ENCODE data around the gene CHST3. TPM values are rescaled to one million over a fixed set of nuclear protein-coding genes. Genes with fewer than 3 reads are reported as not detected.

CHST3 gene, protein sequence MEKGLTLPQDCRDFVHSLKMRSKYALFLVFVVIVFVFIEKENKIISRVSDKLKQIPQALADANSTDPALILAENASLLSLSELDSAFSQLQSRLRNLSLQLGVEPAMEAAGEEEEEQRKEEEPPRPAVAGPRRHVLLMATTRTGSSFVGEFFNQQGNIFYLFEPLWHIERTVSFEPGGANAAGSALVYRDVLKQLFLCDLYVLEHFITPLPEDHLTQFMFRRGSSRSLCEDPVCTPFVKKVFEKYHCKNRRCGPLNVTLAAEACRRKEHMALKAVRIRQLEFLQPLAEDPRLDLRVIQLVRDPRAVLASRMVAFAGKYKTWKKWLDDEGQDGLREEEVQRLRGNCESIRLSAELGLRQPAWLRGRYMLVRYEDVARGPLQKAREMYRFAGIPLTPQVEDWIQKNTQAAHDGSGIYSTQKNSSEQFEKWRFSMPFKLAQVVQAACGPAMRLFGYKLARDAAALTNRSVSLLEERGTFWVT
- 0.81 and 1.5 TPM in 2 replicates for total RNA-seq (2013; cell fraction: nucleolus; rRNA removed)
- 0.11 and 0.16 TPM in 2 replicates for total RNA-seq (2014; rRNA removed)
- total RNA-seq (2014; rRNA removed; fragmentation: Illumina TruSeq; extraction: Trizol): 0.04 and 0.05 TPM in 2 replicates
- total RNA-seq (2021): 0.13 and 0.15 TPM in 2 replicates
- 0.03 TPM for polyA plus RNA-seq (2011; ENCODE audit: low read depth)
- 0.36 and 0.50 TPM in 2 replicates for polyA plus RNA-seq (2011; rRNA removed)
- polyA plus RNA-seq (2011; cell fraction: cytosol; rRNA removed): 0.50 and 0.57 TPM in 2 replicates
- polyA plus RNA-seq (2011; cell fraction: nucleus; rRNA removed): 0.53 and 0.60 TPM in 2 replicates
- 0.03 and 0.04 TPM in 2 replicates for polyA plus RNA-seq (2012)
- 0.03 TPM in 1 of 2 replicates, not detected in the other for polyA plus RNA-seq (2014; fragmentation: Illumina TruSeq; extraction: Trizol)
- polyA plus RNA-seq (2014; fragmentation: Nextera tagmentation; extraction: Ambion mirVana): under 1 TPM in 1 of 2 experiments, not detected in 1; 0.04 TPM
- polyA plus RNA-seq (2014; rRNA removed): 0.06 TPM in 2 replicates
- under 1 TPM in 1 of 2 experiments, not detected in 1; 0.04 TPM for polyA plus RNA-seq (2016; fragmentation: Nextera tagmentation; extraction: Ambion mirVana)
- 0.98 and 1.1 TPM in 2 replicates for polyA minus RNA-seq (2011; rRNA and poly(A)+ RNA removed)
- polyA minus RNA-seq (2011; cell fraction: cytosol; rRNA and poly(A)+ RNA removed): 0.27 and 0.42 TPM in 2 replicates
- polyA minus RNA-seq (2011; cell fraction: nucleus; rRNA and poly(A)+ RNA removed): 0.36 and 0.48 TPM in 2 replicates
- Bru-seq, nascent RNA: percentile 55 among the genes with signal in this experiment
- BruChase-seq, experiment 1, labeled RNA remaining after a 6-hour chase: percentile 51 among the genes with signal in this experiment
- BruChase-seq, experiment 2, labeled RNA remaining after a 2-hour chase: percentile 53 among the genes with signal in this experiment
- long read RNA-seq, experiment 1, partial matches to known transcripts: 0 of 2 reads
- long read RNA-seq, experiment 1, other reads (novel, unspliced or antisense): 2 of 2 reads
- long read RNA-seq, experiment 2: 0 reads

- in situ Hi-C loops (cut with MboI): no loop called here
- Histone ChIP-seq H3K4me2 (ENCODE audit: control insufficient read depth, insufficient read depth) (peak within 1 kb of the TSS; percentile 49; the same call in 1 of the 2 replicates), H3K27me3 (replicated peaks in 1 of 2; ENCODE audit: control insufficient read depth in 2 of 2, insufficient read depth in 2 of 2, low read length in 1 of 2) (peaks cover 0 to 3% of the 10 kb centered on the region in 2 experiments; a peak in 2 of 4 replicates), H3K36me3 (ENCODE audit: control insufficient read depth in 2 of 2, insufficient read depth in 2 of 2, low read length in 1 of 2) (no peaks in the 10 kb centered on the region), H3K9ac (ENCODE audit: control insufficient read depth, insufficient read depth, low read length) (no peak within 1 kb of the TSS), H4K20me1 (ENCODE audit: control insufficient read depth, insufficient read depth) (no peaks in the 10 kb centered on the region), H3K4me1 (ENCODE audit: control insufficient read depth, insufficient read depth, low read length) (no peaks in the 10 kb centered on the region), H3K27ac (ENCODE audit: control insufficient read depth, insufficient read depth) (no peak within 1 kb of the TSS), H3K79me2 (ENCODE audit: control insufficient read depth, insufficient read depth, low read length) (no peaks in the 10 kb centered on the region), H3K9me3 (replicated peaks; ENCODE audit: control insufficient read depth, insufficient read depth, low read length) (no peaks in the 10 kb centered on the region), H3K4me3 (peak within 1 kb of the TSS; percentile 16), H2AFZ (ENCODE audit: control insufficient read depth, low read depth, low read length) (peak within 1 kb of the TSS; percentile 26)
- CTCF ChIA-PET: no interaction called here
- WGBS (ENCODE audit: insufficient coverage, insufficient replicate concordance, low lambda C conversion rate, missing lambda C conversion rate): 8% methylated on average over 60 of the region's 77 CpGs
- DNase-seq (ENCODE audit: low read depth, low spot score): no peak
- no peak for FAIRE-seq
- intact Hi-C loops (cut with micrococcal nuclease; ENCODE audit: unreplicated experiment): loop anchor here (2.0 kb wide), 1 partner anchor 85 kb away; no protein-coding TSS in a partner anchor
- POLR2A ChIA-PET: no interaction called here
- no TSS peak for BruUV-seq (replicated peaks)
- peak; percentile 75 for ATAC-seq
- SMC1A ChIA-PET (ENCODE audit: uncharacterized antibody, unreplicated experiment): no interaction called here
- RAD21 ChIA-PET (ENCODE audit: unreplicated experiment): interaction anchor here (1.2 to 1.4 kb wide), 2 partner anchors 18 to 84 kb away, joined by 4 read pairs; no protein-coding TSS in a partner anchor
- no peak for TF ChIP-seq SMARCA5 (IDR thresholded peaks at IDR 0.05)
- peak; percentile 36 for TF ChIP-seq HDAC6 (IDR thresholded peaks at IDR 0.05; ENCODE audit: unreplicated experiment)
- TF ChIP-seq, protein P1, sequence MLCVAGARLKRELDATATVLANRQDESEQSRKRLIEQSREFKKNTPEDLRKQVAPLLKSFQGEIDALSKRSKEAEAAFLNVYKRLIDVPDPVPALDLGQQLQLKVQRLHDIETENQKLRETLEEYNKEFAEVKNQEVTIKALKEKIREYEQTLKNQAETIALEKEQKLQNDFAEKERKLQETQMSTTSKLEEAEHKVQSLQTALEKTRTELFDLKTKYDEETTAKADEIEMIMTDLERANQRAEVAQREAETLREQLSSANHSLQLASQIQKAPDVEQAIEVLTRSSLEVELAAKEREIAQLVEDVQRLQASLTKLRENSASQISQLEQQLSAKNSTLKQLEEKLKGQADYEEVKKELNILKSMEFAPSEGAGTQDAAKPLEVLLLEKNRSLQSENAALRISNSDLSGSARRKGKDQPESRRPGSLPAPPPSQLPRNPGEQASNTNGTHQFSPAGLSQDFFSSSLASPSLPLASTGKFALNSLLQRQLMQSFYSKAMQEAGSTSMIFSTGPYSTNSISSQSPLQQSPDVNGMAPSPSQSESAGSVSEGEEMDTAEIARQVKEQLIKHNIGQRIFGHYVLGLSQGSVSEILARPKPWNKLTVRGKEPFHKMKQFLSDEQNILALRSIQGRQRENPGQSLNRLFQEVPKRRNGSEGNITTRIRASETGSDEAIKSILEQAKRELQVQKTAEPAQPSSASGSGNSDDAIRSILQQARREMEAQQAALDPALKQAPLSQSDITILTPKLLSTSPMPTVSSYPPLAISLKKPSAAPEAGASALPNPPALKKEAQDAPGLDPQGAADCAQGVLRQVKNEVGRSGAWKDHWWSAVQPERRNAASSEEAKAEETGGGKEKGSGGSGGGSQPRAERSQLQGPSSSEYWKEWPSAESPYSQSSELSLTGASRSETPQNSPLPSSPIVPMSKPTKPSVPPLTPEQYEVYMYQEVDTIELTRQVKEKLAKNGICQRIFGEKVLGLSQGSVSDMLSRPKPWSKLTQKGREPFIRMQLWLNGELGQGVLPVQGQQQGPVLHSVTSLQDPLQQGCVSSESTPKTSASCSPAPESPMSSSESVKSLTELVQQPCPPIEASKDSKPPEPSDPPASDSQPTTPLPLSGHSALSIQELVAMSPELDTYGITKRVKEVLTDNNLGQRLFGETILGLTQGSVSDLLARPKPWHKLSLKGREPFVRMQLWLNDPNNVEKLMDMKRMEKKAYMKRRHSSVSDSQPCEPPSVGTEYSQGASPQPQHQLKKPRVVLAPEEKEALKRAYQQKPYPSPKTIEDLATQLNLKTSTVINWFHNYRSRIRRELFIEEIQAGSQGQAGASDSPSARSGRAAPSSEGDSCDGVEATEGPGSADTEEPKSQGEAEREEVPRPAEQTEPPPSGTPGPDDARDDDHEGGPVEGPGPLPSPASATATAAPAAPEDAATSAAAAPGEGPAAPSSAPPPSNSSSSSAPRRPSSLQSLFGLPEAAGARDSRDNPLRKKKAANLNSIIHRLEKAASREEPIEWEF (IDR thresholded peaks at IDR 0.05; ENCODE audit: insufficient replicate concordance, low read depth, low read length): no peak
- TF ChIP-seq MEF2A (IDR thresholded peaks at IDR 0.05; ENCODE audit: insufficient read depth, low read depth, low read length): no peak
- no peak for TF ChIP-seq ELK1 (IDR thresholded peaks at IDR 0.05; ENCODE audit: low read depth, low read length)
- TF ChIP-seq PML (IDR thresholded peaks at IDR 0.05; ENCODE audit: low read length): no peak
- 0 out of 4 replicates have a peak, but pooled peaks of 1 of the 2 experiments have one; percentile 5 for TF ChIP-seq BHLHE40 (IDR thresholded peaks at IDR 0.05; ENCODE audit: borderline replicate concordance in 1 of 2, low read depth in 2 of 2, low read length in 1 of 2)
- TF ChIP-seq RCOR1 (conservative IDR thresholded peaks at IDR 0.05; ENCODE audit: low read depth, low read length): no peak
- TF ChIP-seq ZNF207 (IDR thresholded peaks at IDR 0.05; ENCODE audit: borderline replicate concordance): no peak
- TF ChIP-seq HCFC1 (IDR thresholded peaks at IDR 0.05; ENCODE audit: low read length): no peak
- TF ChIP-seq TBL1XR1 (IDR thresholded peaks at IDR 0.05; ENCODE audit: low read depth, low read length): no peak
- no peak for TF ChIP-seq ESRRA (IDR thresholded peaks at IDR 0.05; ENCODE audit: low read length)
These were observed at the start of gene CHST3 for GRCh38 chr10:71964098-71964742. TSS of gene CHST3 (plus strand) at chr10:71964395. CDS start at chr10:72005843, 41,448 bp downstream.

All from GM12878 (cell line).